Femur (tissue), 1 donor: ENCODE results near the gene PALD1.
"Not testable (repeated sequence)": the region's sequence is repeated elsewhere in the genome, so short reads cannot be mapped to it uniquely, and the experiment has no call there.

Experiments used
- DNase-seq: peaks from one replicate; pipeline ENCODE4 v3.0.0-alpha.2; 2017

The PALD1 gene

GRCh38 chr10:70592746-70593512, 114.4 kb downstream of the PALD1 start:
- no peak for DNase-seq

DNA sequence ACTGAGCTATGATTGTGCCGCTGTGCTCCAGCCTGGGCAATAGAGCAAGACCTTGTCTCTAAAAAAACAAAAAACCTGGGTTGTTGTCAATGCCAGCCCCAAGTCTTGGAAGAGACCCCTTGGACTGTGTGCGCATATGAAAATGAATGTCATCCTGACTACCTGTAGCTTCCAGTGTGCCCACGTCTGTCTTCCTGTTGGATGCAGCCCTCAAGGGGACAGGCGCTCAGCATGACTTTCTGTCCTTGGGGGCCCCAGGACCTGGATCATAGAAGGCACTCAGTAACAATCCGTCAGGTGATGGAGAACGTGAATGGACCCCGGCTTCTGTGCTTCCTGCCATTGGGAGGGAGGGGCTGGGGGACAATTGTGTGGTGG, 114.9 kb downstream of the PALD1 start:
- no peak for DNase-seq

DNA sequence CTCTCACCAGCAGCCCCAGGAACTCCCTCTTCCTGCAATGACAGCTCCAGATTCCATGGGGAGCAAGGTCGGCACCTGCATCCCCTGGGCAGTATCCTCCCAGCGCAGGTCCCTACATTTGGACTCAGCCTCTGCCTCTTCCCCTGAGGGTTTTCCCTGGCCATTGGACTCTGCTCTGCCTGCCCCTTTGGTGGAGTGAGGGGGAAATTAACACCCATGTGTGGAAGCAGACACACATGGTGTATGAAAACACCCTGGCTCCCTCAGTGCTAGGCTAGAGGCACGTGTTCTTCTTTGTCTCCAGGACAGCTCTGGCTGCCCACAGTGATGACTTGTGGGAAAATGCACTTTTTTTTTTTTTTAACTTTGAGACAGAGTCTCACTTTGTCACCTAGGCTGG, 115.6 kb downstream of the PALD1 start:
- no peak for DNase-seq

- DNase-seq = no peak
These were observed 117.0 kb downstream of the PALD1 start for GRCh38 chr10:70595566-70596016.

DNA sequence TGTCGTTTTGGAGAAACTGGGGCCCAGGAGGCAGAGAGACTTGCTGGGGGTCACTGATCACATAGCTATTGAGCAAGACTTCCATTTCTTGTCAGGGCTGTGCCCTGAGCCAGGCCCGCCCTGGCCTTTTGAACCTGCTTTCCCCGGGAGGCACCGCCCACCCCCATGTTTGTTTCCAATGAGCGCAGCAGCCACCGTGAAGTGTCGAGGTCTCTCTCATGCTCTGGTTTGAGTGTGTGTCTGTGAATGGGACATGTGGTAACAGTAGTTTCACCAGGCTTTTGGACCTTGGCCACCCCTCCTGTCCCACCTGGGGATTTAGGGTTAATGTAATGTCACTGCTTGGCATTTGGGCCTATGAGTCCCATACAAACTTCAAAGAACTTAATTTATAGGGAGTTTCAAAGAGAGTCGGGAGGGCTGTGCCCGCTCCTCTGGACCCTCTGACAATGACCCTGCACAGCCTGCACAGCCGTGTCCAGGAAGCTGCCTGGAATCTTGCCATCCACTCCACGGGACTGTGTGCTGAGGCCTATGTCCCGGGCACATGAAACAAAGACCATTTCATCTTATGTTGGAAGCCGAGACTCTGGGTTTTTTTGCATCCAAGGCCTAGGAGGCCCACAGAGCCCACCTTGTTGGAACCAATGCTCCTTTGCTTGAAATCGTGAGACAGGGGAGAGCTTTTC, 117.7 kb downstream of the PALD1 start:
- DNase-seq = peak; percentile 42

DNA sequence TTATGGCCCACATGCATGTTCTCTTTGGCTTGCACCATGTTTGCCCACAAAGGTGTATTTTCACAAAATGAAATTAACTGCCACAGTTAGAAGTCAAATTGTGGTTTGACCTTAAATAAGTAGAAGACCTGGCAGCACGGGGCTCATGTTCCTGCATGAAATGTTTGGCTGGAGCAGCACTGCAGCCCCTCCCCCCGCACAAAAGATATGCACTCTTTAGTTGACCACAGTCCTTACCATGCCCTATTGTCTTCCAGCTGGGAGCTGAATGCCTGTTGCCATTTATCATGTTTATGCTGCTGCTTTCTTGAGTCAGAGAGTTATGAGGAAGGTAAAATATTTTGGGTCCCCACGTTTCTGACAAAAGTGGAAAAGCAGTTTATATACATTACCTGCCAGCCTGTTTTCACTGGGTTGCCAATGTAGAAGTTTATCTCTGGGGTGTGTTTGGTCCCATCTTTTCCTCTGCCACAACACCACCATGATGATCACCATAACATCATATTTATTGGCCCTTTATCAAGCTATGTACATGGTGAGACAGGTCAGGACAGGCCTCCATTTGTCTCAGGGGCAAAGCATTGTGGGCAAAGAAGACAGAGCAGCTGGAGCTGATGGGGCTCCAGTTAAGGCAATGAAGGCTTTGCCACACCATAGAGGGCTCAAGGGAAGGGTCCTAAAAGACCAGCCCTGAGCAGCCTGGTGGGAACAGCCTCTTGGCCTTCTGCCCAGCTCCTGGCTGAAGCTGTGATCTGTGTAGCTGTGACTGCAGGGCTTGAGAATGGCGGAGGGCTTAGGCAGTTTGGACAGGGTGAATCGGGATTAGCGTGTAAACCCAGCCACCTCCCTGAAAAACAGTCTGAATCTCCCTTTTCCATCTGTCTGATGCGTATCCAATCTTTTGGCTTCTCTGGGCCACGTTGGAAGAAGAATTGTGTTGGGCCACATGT, 118.6 kb downstream of the PALD1 start:
- DNase-seq = peak; percentile 76

DNA sequence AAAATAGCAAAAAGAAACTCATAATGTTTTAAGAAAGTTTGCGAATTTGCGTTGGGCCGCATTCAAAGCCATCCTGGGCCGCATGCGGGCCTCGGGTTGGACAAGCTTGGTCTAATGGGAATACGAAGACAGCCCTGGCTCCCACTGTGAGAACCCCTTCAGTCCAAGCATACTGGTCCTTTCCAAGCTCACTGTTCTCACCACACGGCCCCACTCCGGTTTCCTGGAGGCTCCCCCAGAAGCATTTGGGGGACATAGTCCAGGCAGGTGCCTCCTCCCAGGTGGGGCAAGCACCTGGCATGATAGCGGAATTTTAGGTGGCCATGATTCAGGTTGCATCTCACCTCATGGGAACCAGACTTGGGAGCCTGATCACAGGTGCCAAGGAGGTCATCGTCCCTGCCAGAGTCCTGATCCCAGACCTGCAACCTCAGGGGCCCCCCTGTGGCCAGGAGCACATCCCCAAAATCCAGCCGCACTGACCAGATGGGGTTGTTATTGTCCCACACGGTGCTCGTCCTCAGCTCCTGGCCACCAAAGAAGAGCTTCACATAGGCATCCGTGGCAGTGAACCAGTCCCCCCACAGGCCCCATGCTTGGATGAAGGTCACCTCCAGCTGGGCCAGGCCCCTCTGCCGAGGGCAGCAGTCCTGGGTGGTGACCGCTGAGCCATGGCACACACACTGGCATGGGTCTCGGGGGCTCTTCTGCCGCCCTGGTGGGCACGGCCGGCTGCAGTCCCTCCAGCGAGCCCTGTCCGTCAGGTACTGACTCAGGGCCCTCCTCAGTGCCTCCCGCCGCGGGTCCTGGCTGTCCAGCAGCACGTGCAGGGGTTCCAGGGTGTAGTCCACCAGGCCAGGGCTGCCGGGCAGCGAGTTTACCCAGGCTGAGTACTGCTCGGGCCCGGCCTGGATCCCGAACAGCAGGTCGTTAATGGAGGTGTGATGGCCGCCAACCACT, 119.6 kb downstream of the PALD1 start:
- no peak for DNase-seq

DNA sequence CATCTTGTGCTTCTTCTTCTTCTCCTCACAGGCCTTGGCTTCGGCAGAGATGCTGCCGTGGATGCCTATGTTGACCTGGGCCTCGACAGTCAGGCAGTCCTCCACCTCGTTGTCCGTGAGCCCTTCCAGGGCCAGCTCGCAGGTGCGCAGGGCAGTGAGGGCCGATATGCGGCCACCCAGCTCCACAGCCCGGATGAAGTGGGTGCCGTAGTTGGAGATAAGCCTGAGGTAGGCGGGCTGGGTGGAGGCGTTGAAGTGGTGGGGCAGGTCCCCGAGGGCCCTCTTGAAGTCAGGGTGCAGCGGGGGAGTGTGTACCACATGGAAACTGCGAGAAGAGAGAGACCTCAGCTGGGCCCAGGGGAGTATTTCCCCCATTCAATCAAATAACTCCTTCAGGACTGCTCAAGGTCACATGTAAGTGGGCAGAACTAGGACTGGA, 120.3 kb downstream of the PALD1 start:
- DNase-seq = no peak

DNA sequence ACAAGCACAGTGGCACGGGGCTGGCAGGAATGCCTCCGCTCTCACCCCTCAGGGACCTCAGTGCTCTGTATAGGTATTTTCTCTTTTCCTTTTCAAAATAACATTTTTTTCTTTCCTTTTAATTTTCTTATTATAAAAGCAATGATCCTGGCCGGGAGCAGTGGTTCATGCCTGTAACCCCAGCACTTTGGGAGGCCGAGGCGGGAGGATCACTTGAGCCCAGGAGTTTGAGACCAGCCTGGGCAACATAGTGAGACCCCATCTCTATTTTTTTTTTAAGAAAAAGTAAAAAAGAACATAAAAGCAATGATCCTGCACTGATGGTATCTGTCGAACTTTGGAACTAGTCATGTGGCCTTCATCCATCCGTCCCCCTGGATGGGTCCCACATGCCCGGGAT, 120.8 kb downstream of the PALD1 start:
- DNase-seq = no peak

GRCh38 chr10:70599791-70600190, 121.2 kb downstream of the PALD1 start:
- no peak for DNase-seq

DNA sequence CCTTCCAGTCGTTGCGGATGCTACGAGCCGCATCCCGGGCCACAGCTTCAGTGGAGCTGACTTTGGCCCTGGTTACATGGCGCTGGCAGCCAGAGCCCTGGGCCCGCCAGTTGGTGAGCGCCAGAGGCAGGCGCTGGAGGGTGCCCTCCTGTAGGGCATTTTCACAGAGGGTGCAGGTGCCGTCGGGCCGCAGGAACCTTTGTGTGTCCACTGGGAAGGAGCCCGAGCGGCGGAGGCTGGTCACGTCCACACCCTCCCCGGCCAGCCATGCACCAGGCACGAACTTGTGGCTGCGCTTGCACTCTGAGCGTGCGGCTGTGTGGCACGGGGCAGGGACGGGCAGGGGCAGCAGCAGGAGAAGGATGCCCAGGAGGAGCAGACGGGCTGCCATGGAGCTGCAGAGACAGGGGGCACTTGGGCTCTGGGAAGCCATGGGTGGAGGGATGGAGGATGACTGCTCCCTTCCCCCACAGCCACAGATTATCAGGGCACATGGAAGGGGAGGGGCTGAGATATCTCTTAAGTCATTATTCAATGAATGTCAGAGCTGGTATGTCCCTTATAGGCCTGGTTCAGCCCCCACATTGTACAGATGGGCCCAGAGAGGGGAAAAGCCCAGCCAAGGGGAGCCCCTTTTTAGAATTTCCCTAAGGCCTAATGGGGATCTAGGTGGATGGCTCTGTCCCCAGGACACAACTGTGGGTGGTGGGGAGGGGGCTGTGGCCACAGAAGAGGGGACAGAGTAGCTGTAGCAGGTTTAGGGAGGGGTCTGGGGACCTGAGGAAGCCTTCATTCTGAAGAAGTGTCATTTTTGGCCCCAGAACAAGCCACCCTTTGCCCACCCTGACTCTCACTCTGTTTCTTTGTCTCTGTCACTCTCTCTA, 122.2 kb downstream of the PALD1 start:
- no peak for DNase-seq

DNA sequence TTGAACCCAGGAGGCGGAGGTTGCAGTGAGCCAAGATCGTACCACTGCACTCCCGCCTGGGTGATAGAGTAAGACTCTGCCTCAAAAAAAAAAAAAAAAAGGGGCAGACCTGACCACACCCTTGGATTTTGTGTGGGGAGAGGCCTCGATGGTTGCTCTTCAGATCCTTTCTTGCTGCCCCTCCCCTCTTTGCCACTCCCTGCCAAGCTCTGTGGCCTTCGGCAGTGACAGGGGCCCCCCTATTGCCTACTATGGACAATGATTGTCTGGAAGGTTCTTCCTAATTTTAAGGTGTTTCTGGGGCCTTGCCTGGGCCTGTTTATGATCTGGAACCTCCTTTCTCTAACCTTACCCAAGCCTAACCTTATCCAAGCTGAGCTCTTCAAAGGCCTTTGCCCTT, 123.2 kb downstream of the PALD1 start:
- no peak for DNase-seq

DNA sequence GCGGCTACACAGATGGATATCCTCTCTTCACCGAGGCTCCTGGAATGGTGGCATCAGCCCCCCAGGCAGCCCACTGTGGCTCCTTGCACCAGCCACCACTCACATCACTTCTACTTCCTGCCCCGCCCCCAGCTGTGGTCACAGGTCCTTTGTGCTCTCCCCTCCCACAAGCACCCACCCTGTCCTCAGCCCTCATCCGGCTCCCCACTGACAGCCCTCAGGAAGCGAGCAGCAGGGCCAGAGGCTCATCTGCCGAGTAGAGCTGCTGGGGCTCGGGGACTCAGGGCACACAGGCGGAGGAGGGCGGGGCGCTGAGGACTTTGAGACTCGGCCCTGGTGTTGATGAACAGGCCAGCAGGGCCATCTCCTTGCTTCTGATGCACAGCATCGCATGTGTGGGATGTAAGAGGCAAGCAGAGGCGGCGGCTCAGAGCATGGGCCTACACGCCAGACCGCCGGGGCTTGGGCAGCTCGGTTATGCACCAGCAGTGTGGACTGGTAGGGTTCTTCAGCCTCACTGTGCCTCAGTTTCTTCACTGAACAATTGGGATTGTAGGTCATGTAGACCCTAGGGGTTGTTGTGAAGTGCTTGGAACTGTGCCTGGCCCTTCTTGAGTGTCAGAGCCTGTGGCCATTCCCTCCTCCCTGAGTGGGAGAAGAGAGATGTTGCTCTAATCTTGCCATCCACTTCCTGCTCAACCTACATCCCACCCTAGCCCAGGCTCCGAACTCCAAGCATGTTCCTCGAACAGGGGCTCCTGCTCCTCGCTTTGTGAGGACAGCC, 124.3 kb downstream of the PALD1 start, which contains the start of gene PRF1:
Gene PRF1 (minus strand): TSS at position 77 of the 784 bp plus-strand sequence. CDS start 1,839 bp downstream, outside the sequence.
- peak; percentile 20 for DNase-seq

GRCh38 chr10:70603449-70603801, 124.9 kb downstream of the PALD1 start:
- DNase-seq = peak; percentile 30

DNA sequence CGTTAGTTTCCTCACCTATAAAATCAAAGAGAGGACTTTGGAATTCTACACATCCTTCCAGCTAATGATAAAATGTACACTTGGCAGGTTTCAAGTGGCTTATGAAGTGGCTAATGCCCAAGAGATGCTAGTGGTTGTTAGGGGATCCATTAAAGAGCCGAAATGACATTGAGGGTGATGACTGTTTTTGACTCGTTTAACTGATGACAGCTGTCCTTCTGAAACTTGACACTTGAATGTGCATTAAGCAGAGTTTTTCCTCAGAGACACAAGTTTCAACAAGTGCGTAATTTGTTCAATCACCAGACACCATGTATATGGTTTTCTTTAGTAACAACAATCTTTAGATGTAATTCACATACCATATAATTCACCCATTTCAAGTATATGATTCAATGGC, 125.5 kb downstream of the PALD1 start:
- DNase-seq = no peak

DNA sequence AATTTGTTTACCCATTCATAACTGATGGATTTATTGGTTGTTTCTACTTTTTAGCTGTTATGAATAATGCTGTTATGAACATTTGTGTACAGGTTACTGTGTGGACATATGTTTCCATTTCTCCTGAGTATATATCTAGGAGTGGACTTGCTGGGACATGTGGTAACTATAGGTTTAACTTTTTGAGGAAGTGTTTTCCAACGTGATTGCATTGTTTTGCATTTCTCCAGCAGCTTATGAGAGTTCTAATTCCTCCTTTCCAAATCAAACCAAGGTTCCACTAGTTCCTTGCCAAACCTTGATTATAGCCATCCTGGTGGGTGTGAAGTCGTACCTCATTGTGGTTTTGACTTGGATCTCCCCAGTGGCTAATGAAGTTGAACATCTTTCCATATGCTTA, 126.6 kb downstream of the PALD1 start:
- DNase-seq = no peak

- DNase-seq = peak; percentile 30
These were observed 129.4 kb downstream of the PALD1 start for GRCh38 chr10:70607936-70608335.

- no peak for DNase-seq
These were observed 135.4 kb downstream of the PALD1 start for GRCh38 chr10:70613941-70614340.

GRCh38 chr10:70614364-70614763, 135.8 kb downstream of the PALD1 start:
- not testable (repeated sequence) for DNase-seq

DNA sequence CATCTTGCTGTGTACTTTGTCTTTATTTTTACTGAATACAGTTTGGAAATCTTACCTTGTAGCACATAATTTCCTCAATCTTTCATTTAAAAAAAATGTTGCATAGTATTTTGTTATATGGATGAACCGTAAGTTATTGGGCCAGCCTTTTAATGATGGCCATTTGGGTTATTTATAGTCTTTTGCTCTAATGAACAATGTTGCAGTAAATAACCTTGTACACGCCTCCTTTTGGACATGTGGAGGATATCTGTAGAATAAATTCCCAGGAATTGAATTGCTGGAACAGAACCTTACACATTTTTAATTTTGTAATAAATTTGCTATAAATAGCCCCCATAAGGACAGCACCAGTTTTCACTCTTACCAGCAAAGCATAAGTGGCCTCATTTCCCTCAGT, 136.6 kb downstream of the PALD1 start:
- no peak for DNase-seq
